GM12891 (cell line): ENCODE data around the gene HOXD13.

Experiments used
- PAX5 ChIP-seq: IDR thresholded peaks from 2 replicates; pipeline ENCODE4 v1.6.1; 2011; ENCODE audit warnings: low read length, moderate library complexity, mild to moderate bottlenecking; ENCODE audit not compliant: insufficient read depth, severe bottlenecking
- POLR2A ChIP-seq: IDR thresholded peaks from 2 replicates; pipeline ENCODE4 v1.6.1; 2011; ENCODE audit warnings: low read depth, low read length, control low read depth
- POLR2AphosphoS5 ChIP-seq: IDR thresholded peaks from 2 replicates; pipeline ENCODE4 v1.6.1; 2011; ENCODE audit warnings: low read depth, low read length, control low read depth
- SPI1 ChIP-seq: IDR thresholded peaks from 2 replicates; pipeline ENCODE4 v1.6.1; 2011; ENCODE audit warnings: low read depth, low read length, control low read depth
- TAF1 ChIP-seq: IDR thresholded peaks from 2 replicates; pipeline ENCODE4 v1.6.1; 2011; ENCODE audit warnings: low read depth, low read length, control low read depth

DNA sequence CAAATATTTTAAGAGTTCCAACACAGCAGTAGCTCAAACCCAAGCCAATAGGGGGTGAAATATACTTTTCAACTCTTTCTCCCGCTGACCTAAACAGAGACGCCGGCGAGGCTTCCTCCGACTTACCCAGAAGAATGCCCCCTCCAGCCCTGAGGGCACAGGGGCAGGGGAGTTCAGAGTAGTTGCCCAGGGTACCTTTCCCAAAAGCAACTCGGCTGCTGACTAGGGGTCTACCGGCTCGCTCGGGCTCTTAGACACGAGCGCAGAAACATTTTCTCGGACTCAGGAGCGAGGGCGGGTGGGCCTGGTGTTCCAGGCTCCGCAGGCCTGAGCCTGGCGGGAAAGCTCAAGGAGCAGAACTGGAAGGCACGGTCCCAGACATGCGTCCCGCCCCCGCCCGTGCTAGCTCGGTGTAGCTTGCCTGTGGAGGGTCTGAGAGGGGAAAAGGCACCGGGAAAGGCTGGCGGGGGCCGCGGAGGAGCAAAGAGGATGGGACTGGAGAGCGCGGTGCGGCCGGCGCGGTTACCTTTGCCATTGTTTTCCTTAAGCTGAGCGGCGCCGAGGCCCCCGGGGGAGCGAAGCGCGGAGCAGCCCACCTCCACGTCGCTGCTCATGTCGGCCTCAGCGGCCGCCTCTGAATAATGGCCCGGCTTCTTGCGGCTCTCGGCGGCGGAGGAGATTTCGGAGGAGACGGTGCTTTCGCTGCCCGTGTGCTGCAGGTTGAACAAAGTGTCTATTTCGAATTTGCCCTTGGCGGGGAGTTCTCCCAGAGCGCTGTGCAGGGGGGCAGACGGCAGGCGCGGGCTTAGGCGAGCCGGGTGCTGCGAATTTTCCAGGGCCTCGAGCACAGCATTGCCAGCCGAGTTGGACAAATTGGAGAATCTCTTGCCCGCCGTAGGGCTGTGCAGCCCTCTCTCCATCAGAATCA is 9.4 kb upstream of the HOXD13 start:
- no peak for TF ChIP-seq POLR2A
- TF ChIP-seq POLR2AphosphoS5 = no peak
- TF ChIP-seq SPI1 = no peak
- TF ChIP-seq TAF1 = no peak
- no peak for TF ChIP-seq PAX5
